Esophagus muscularis mucosa (tissue), 3 donors: Measurements from ENCODE around the gene PHACTR1.

Experiments
- POLR2A ChIP-seq: fragments of 450-650 bp; IDR thresholded peaks from one replicate; pipeline ENCODE4 v1.6.1; 2017; ENCODE audit warnings: antibody characterized with exemption, moderate library complexity, mild to moderate bottlenecking, low read depth
- POLR2AphosphoS5 ChIP-seq, 2 donors: sonication (generic); formaldehyde crosslinking; IDR thresholded peaks; one replicate each; pipeline ENCODE4 v1.6.1; 2017; ENCODE audit warnings: antibody characterized with exemption in 2 of 2
- TF ChIP-seq, protein P1 (sequence below), 3 experiments: fragments of 200-600 bp in 2 of 3; fragments of 450-650 bp in 1 of 3; sonication (generic) in 2 of 3; IDR thresholded peaks; one replicate each; pipeline ENCODE4 v1.5.1; 2017 to 2019; ENCODE audit warnings: antibody characterized with exemption in 3 of 3, mild to moderate bottlenecking in 2 of 3, moderate library complexity in 1 of 3

DNA sequence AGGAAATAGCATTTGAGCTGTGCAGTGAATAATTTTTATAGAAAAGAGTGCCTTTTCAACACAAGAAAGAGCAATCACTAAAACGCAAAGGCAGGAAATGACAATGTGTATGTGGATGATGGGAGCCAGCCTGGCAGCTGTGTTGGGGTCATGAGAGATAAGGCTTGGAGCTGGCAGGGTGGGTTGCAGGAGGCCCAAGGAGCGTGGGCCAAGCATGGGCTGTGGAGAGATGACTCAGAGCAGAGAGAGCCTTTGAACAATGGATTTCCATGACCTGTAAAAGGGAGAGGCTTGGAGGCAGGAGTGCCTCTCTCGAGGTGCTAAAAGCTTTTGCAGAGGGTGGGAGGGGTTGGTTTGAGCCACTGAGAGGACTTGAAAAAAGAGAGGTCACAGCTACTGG lies 618.4 kb downstream of the PHACTR1 start:
- TF ChIP-seq, protein P1, sequence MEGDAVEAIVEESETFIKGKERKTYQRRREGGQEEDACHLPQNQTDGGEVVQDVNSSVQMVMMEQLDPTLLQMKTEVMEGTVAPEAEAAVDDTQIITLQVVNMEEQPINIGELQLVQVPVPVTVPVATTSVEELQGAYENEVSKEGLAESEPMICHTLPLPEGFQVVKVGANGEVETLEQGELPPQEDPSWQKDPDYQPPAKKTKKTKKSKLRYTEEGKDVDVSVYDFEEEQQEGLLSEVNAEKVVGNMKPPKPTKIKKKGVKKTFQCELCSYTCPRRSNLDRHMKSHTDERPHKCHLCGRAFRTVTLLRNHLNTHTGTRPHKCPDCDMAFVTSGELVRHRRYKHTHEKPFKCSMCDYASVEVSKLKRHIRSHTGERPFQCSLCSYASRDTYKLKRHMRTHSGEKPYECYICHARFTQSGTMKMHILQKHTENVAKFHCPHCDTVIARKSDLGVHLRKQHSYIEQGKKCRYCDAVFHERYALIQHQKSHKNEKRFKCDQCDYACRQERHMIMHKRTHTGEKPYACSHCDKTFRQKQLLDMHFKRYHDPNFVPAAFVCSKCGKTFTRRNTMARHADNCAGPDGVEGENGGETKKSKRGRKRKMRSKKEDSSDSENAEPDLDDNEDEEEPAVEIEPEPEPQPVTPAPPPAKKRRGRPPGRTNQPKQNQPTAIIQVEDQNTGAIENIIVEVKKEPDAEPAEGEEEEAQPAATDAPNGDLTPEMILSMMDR (IDR thresholded peaks at IDR 0.05), result no peak
- TF ChIP-seq POLR2A (no peak), POLR2AphosphoS5 (IDR thresholded peaks at IDR 0.05) (no peak)
